HEK293 (cell line): ENCODE results near the gene IL1RAPL1.

Experiments
- CTCF ChIP-seq: fragments of 450-650 bp; formaldehyde crosslinking; IDR thresholded peaks from 2 replicates; pipeline ENCODE4 v1.5.1; 2016; ENCODE audit warnings: missing biosample characterization, missing genetic modification characterization
- GLIS2 ChIP-seq: fragments of 450-650 bp; formaldehyde crosslinking; IDR thresholded peaks from 2 replicates; pipeline ENCODE4 v1.5.1; 2016; ENCODE audit warnings: missing biosample characterization, missing genetic modification characterization
- KLF7 ChIP-seq: fragments of 450-650 bp; formaldehyde crosslinking; IDR thresholded peaks from 2 replicates; pipeline ENCODE4 v1.5.1; 2016; ENCODE audit warnings: missing biosample characterization, missing genetic modification characterization, borderline replicate concordance
- MYNN ChIP-seq: fragments of 450-650 bp; formaldehyde crosslinking; IDR thresholded peaks from 2 replicates; pipeline ENCODE4 v1.5.1; 2016; ENCODE audit warnings: missing biosample characterization, missing genetic modification characterization, borderline replicate concordance
- PRDM1 ChIP-seq: fragments of 450-650 bp; formaldehyde crosslinking; IDR thresholded peaks from 2 replicates; pipeline ENCODE4; 2016; ENCODE audit warnings: missing biosample characterization, missing genetic modification characterization
- SETDB1 ChIP-seq: IDR thresholded peaks from one replicate; pipeline ENCODE4 v1.6.1; 2017; ENCODE audit warnings: mild to moderate bottlenecking, low read length, moderate library complexity, mixed read lengths; ENCODE audit not compliant: insufficient read length
- SP3 ChIP-seq: fragments of 450-650 bp; formaldehyde crosslinking; IDR thresholded peaks from 2 replicates; pipeline ENCODE4 v1.5.1; 2016; ENCODE audit warnings: missing biosample characterization, missing genetic modification characterization
- ZBTB21 ChIP-seq: fragments of 450-650 bp; formaldehyde crosslinking; IDR thresholded peaks from 2 replicates; pipeline ENCODE4 v1.5.1; 2017; ENCODE audit warnings: missing biosample characterization, missing genetic modification characterization
- ZBTB26 ChIP-seq: fragments of 450-650 bp; formaldehyde crosslinking; optimal IDR thresholded peaks from 2 replicates; pipeline ENCODE3; 2016; ENCODE audit warnings: missing biosample characterization, mild to moderate bottlenecking, missing genetic modification characterization
- ZNF121 ChIP-seq: fragments of 450-650 bp; formaldehyde crosslinking; IDR thresholded peaks from 2 replicates; pipeline ENCODE4 v1.5.1; 2016; ENCODE audit warnings: missing biosample characterization, missing genetic modification characterization
- ZNF169 ChIP-seq: fragments of 450-650 bp; formaldehyde crosslinking; IDR thresholded peaks from 2 replicates; pipeline ENCODE4 v1.5.1; 2016; ENCODE audit warnings: missing biosample characterization, missing genetic modification characterization
- ZNF24 ChIP-seq: fragments of 450-650 bp; formaldehyde crosslinking; IDR thresholded peaks from 2 replicates; pipeline ENCODE4 v1.5.1; 2016; ENCODE audit warnings: missing biosample characterization, missing genetic modification characterization
- ZNF324 ChIP-seq: fragments of 450-650 bp; formaldehyde crosslinking; IDR thresholded peaks from 2 replicates; pipeline ENCODE4 v1.5.1; 2016; ENCODE audit warnings: missing biosample characterization, missing genetic modification characterization
- ZNF704 ChIP-seq: fragments of 450-650 bp; formaldehyde crosslinking; IDR thresholded peaks from 2 replicates; pipeline ENCODE4 v1.5.1; 2016; ENCODE audit warnings: missing biosample characterization, missing genetic modification characterization

GRCh38 chrX:28773807-28774206, 186.6 kb downstream of the IL1RAPL1 start:
- TF ChIP-seq ZNF24 (tag by site-specific recombination) = no peak
- TF ChIP-seq GLIS2 (tag by site-specific recombination) = no peak
- TF ChIP-seq CTCF (tag by site-specific recombination) = no peak
- no peak for TF ChIP-seq ZNF324 (tag by site-specific recombination)
- TF ChIP-seq ZNF121 = no peak
- no peak for TF ChIP-seq SETDB1
- TF ChIP-seq KLF7 = no peak
- no peak for TF ChIP-seq ZNF704 (tag by site-specific recombination)
- TF ChIP-seq SP3 (tag by site-specific recombination) = no peak
- TF ChIP-seq MYNN = no peak
- TF ChIP-seq ZBTB26 (tag by site-specific recombination) = no peak
- no peak for TF ChIP-seq PRDM1 (tag by site-specific recombination)
- no peak for TF ChIP-seq ZBTB21 (tag by site-specific recombination)
- no peak for TF ChIP-seq ZNF169 (tag by site-specific recombination)
